Measurements from ENCODE around the gene ERAP2. TPM values are rescaled to one million over a fixed set of nuclear protein-coding genes. Genes with fewer than 3 reads are reported as not detected.

Gene ERAP2
- polyA plus RNA-seq, 1 donor from 2014 or later = not detected

GRCh38 chr5:96834016-96834415, 42.3 kb upstream of the ERAP2 start:
- no peak overlapping the region for H3K9ac ChIP-seq (ENCODE audit: low read length)
- H3K4me3 ChIP-seq (ENCODE audit: low read length) = no peak overlapping the region
- H4K20me1 ChIP-seq (ENCODE audit: insufficient read depth) = no peaks in the 10 kb centered on the region
- no peak overlapping the region for H3K4me2 ChIP-seq (ENCODE audit: low read length)
- H3K9me3 ChIP-seq (ENCODE audit: low read length) = no peaks in the 10 kb centered on the region
- H3K27me3 ChIP-seq (ENCODE audit: insufficient read depth, low read depth, low read length) = no peaks in the 10 kb centered on the region
- no peaks in the 10 kb centered on the region for H3K79me2 ChIP-seq (replicated peaks; ENCODE audit: insufficient read depth, low read length)
- no peaks in the 10 kb centered on the region for H3K36me3 ChIP-seq (ENCODE audit: insufficient read depth, low read length)
- no peak overlapping the region for H2AFZ ChIP-seq (ENCODE audit: low read depth, low read length)
- no peaks in the 10 kb centered on the region for H3K9me2 ChIP-seq (ENCODE audit: insufficient read depth, low read length)
- TF ChIP-seq MXI1 (conservative IDR thresholded peaks at IDR 0.05; ENCODE audit: poor library complexity, severe bottlenecking) = no peak
- no peak for TF ChIP-seq EP300 (conservative IDR thresholded peaks at IDR 0.05; ENCODE audit: poor library complexity, severe bottlenecking)
- no peak for TF ChIP-seq CTCF (IDR thresholded peaks at IDR 0.05; ENCODE audit: poor library complexity, severe bottlenecking)
- TF ChIP-seq RAD21 (conservative IDR thresholded peaks at IDR 0.05) = no peak
- TF ChIP-seq POLR2AphosphoS5 (IDR thresholded peaks at IDR 0.05) = no peak
- no peak for TF ChIP-seq REST (IDR thresholded peaks at IDR 0.05; ENCODE audit: borderline replicate concordance)
- no peak for TF ChIP-seq TAF1 (IDR thresholded peaks at IDR 0.05; ENCODE audit: low read depth)
- no peak overlapping the region for H3K27ac ChIP-seq (ENCODE audit: low read length)
- H3F3A ChIP-seq (ENCODE audit: insufficient read depth, low read length, poor library complexity, severe bottlenecking) = no peaks in the 10 kb centered on the region

GRCh38 chr5:96835791-96836191, 40.5 kb upstream of the ERAP2 start:
- Histone ChIP-seq H3K9me3 (ENCODE audit: low read length) (no peaks in the 10 kb centered on the region), H3K27me3 (ENCODE audit: insufficient read depth, low read depth, low read length) (no peaks in the 10 kb centered on the region), H3F3A (ENCODE audit: insufficient read depth, low read length, poor library complexity, severe bottlenecking) (no peaks in the 10 kb centered on the region), H3K36me3 (ENCODE audit: insufficient read depth, low read length) (no peaks in the 10 kb centered on the region), H3K79me2 (replicated peaks; ENCODE audit: insufficient read depth, low read length) (no peaks in the 10 kb centered on the region), H3K4me3 (ENCODE audit: low read length) (no peak overlapping the region), H3K9ac (ENCODE audit: low read length) (no peak overlapping the region), H3K4me2 (ENCODE audit: low read length) (no peak overlapping the region), H3K9me2 (ENCODE audit: insufficient read depth, low read length) (no peaks in the 10 kb centered on the region), H2AFZ (ENCODE audit: low read depth, low read length) (no peak overlapping the region), H3K27ac (ENCODE audit: low read length) (no peak overlapping the region), H4K20me1 (ENCODE audit: insufficient read depth) (no peaks in the 10 kb centered on the region)
- TF ChIP-seq MXI1 (conservative IDR thresholded peaks at IDR 0.05; ENCODE audit: poor library complexity, severe bottlenecking) (no peak), SMC3 (conservative IDR thresholded peaks at IDR 0.05; ENCODE audit: poor library complexity) (no peak), TAF1 (IDR thresholded peaks at IDR 0.05; ENCODE audit: low read depth) (no peak), REST (IDR thresholded peaks at IDR 0.05; ENCODE audit: borderline replicate concordance) (no peak), RAD21 (conservative IDR thresholded peaks at IDR 0.05) (no peak), EP300 (conservative IDR thresholded peaks at IDR 0.05; ENCODE audit: poor library complexity, severe bottlenecking) (no peak), CTCF (IDR thresholded peaks at IDR 0.05; ENCODE audit: poor library complexity, severe bottlenecking) (no peak), POLR2AphosphoS5 (IDR thresholded peaks at IDR 0.05) (no peak), EZH2 (IDR thresholded peaks at IDR 0.05; ENCODE audit: borderline replicate concordance, insufficient read depth, low read length, poor library complexity, severe bottlenecking) (no peak)
